AG09309 (cell line): ENCODE results near the gene RRAGD.
A peak's percentile ranks its signal among the peaks of the same experiment; 100 is the strongest.

ENCODE experiments used
- DNase-seq: peaks from one replicate; pipeline ENCODE4 v3.0.0-alpha.2; 2010; ENCODE audit warnings: low read depth
- H3K4me3 ChIP-seq: 2 replicates; pipeline ENCODE4 v1.5.1; 2011; ENCODE audit warnings: mild to moderate bottlenecking, low read depth, low read length, moderate library complexity; ENCODE audit not compliant: control insufficient read depth
- TF ChIP-seq, protein P1 (sequence below): IDR thresholded peaks from 2 replicates; pipeline ENCODE4 v1.5.1; 2011; ENCODE audit warnings: mild to moderate bottlenecking, low read depth, low read length, inconsistent platforms; ENCODE audit not compliant: insufficient read depth, control insufficient read depth; ENCODE audit errors: missing control alignments

Gene RRAGD

DNA sequence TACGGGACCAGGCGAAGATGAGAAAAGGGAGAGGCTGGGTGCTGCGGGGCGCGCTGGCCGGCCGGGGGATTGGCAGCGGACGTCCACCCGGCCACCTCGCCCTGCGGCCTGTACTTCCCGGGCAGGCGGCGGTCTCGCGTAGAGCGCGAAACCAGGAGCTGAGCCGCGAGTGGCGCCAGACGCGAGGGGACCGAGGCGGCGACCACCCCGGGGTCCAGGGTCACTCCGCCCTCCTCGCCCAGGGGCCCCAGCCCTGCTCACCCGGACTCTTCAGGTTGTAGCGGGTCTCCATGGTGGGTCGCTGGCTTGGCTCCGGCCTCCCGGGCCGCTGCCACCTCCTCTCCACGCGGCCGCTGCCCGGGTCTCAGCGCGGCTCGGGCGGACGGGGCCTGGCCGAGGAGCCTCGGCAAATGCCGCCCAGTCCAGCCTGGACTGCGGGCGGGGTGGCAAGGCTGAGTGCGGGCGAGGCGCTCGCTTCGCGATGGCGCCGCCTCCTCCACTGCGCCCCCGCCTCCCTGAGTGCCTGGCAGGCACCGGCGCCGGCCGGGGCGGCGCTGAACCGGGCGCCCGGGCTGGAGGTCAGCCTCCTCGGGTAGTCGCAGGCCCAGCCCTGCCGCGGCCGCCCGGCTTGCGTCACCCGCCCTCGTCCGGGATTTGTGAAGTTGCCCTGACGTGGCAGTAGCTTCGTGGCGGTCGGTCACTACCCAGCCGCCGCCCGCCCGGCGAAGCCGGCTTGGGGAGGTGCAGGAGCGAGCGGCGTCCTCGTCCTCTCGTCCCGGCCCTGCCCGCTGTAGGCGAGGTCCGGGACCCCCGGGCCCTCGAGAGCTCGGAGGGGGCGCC lies 59.6 kb downstream of the RRAGD start, which contains the start of gene UBE2J1:
TSS of gene UBE2J1 (minus strand) at position 445 of the 840 bp plus-strand sequence. CDS start at position 292, 153 bp downstream.
- H3K4me3 ChIP-seq: peak within 1 kb of the TSS; percentile 69
- TF ChIP-seq, protein P1, sequence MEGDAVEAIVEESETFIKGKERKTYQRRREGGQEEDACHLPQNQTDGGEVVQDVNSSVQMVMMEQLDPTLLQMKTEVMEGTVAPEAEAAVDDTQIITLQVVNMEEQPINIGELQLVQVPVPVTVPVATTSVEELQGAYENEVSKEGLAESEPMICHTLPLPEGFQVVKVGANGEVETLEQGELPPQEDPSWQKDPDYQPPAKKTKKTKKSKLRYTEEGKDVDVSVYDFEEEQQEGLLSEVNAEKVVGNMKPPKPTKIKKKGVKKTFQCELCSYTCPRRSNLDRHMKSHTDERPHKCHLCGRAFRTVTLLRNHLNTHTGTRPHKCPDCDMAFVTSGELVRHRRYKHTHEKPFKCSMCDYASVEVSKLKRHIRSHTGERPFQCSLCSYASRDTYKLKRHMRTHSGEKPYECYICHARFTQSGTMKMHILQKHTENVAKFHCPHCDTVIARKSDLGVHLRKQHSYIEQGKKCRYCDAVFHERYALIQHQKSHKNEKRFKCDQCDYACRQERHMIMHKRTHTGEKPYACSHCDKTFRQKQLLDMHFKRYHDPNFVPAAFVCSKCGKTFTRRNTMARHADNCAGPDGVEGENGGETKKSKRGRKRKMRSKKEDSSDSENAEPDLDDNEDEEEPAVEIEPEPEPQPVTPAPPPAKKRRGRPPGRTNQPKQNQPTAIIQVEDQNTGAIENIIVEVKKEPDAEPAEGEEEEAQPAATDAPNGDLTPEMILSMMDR: no peak
- DNase-seq: peak; percentile 81

DNA sequence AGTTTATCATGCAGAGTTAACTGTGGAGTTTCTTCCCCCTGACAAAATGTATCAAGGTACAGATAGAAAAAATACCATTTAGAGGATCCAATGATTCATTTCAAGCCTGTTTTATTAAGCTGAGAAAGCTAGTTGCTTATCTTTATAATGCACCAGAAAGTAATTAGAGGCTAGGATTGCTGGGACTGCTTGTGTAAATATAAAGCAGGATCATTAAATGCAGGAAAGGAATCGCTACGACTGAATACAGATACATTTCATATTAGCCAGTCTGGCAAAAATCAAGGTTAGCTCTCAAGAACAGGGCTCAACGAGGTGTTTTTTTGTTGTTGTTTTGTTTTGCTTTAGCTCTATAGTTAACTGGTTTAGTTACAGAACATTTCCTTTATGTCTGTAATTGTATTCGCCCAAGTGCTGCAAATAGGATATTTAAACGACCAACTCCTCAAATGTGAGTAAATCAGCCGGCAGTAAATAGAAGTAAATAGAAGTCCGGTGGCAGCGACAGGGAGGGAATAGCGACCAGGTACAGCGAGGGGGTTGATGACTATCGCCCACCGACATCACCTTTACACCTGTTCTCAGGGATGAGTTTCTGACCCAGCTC lies 60.3 kb downstream of the RRAGD start:
- peak overlapping the region; percentile 69 for H3K4me3 ChIP-seq
- TF ChIP-seq, protein P1: no peak
- no peak for DNase-seq

DNA sequence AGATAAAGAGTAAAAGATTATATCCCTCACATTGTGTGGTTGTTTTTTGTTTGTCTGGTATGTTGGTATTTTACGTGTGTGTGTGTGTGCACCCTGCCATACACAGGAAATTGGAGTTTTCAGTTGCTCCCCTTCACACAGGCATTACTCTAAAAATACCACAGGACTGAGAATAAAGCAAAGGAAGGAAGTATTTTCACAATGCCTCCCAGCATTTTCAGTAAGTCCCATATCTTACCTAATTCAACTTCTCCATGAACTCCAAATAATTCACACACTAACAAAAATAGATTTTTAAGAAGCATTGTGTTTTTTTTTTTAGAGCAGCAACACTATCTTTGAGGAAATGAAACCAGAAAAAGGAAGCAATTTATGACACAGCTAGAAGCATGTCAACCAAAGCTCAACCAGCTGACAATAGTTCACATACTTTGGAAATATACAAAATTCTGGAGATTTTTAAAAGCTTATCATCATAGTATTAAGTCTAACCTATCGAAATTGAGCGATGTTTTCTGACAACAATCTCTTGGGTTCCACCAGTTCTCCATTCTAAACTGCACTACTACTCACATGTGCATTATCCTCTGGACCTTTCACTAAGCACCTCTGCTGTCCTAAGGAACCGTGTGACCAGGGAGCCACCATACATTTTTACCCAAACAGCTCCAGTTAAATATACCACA lies 61.6 kb downstream of the RRAGD start:
- H3K4me3 ChIP-seq: no peak overlapping the region; the same call in 1 of the 2 replicates
- DNase-seq: no peak
- TF ChIP-seq, protein P1: no peak

DNA sequence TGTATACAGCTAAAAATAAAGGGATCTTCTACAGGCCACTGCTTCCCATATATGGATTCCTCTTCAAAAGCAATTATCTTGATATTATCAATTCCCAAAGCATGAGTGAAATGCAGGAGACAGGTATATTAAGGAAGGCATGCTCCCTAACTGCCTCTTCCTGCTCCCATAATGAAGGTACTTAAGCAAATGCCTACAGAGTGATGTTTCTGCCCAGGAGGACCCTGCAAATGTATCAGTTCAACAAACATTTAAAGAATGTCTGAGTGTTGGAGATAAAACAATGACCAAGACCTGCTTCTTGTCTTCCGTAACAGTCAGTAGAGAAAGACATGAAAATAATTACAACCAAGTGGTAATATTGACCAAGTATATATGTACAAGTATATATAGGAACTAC lies 63.7 kb downstream of the RRAGD start:
- H3K4me3 ChIP-seq: no peak overlapping the region
- TF ChIP-seq, protein P1: no peak
- DNase-seq: no peak

DNA sequence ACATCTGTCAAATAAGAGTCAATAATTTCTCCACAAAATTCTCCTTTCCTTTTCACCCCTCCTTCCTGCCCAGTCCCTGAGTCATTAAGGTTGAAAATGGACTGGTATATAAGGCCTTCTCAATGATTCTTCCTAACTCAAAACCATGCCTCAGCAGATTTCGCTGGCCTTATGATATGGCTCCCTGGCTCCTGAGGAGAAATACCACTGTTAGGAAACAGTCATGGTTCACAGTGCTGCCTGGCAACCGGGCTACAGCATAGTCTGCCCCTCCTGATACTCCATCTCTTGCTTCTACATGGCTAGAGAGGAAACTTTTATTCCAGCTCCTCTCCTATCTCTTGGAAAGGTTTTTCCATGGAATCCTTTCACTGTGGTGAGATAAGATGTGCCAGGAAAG lies 64.2 kb downstream of the RRAGD start:
- no peak for DNase-seq
- TF ChIP-seq, protein P1: no peak
- H3K4me3 ChIP-seq: no peak overlapping the region

DNA sequence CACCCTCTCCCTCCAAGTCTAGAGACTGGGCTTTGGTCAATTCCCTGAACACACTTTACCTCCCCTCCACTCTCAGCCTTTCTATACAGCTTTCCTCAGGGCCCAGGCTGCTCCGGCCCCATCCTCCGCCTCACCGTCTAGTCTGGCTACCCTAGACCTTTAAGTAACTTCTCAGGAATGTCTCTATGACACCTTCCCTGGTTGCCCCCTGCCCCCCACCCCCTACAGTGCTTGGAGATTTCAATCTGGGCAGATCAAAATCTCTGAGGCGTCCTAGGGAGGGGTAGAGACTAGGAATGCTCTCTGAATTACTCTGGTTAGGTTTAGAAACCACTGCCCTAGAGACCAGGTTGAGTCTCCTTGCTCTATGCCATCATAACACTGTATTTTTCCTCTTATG lies 65.6 kb downstream of the RRAGD start:
- TF ChIP-seq, protein P1: no peak
- H3K4me3 ChIP-seq: no peak overlapping the region
- DNase-seq: no peak
